ENCODE data around the gene SMYD1. TPM values are rescaled to one million over a fixed set of nuclear protein-coding genes. Genes with fewer than 3 reads are reported as not detected.

Gene SMYD1
- total and polyA plus RNA-seq, 2 donors (not counting 1 experiment from before 2014, with no cell fraction given), result not detected

DNA sequence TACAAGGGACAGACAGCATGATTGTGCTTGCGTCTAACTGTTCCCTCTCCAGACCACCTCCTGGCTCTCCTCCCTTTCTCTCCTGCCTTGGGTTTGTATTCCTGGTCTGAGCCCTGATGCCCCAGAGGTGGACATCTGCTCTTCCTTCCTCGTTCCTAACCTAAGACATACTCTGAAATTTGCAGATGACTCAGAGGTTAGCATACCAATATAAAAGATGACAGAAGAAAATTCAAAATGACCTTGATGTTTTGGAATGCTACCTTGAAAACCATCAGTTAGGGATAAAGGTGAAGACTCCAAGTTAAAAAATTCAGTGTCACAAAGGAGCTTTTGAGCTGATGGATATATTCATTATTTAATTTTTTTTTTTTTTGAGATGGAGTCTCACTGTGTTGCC is 12.9 kb downstream of the SMYD1 start:
- no peak overlapping the region for H3K4me3 ChIP-seq (ENCODE audit: control extremely low read depth in 1 of 5, extremely low read depth in 1 of 5, insufficient read depth in 1 of 5, low read depth in 2 of 5, low read length in 4 of 5)
- Mint-ChIP-seq H3K27ac (no peak overlapping the region), H3K4me3 (no peak overlapping the region), H3K9me3 (ENCODE audit: insufficient read depth) (no peaks in the 10 kb centered on the region), H3K4me1 (no peaks in the 10 kb centered on the region), H3K27me3 (peaks cover 9% of the 10 kb centered on the region)
- H3K9me3 ChIP-seq (ENCODE audit: control extremely low read depth in 1 of 3, control insufficient read depth in 2 of 3, insufficient read depth in 1 of 3, low read length in 2 of 3), result no peaks in the 10 kb centered on the region
- ATAC-seq (ENCODE audit: low read depth) (no peak), DNase-seq (no peak)
- H3K27me3 ChIP-seq (replicated peaks in 1 of 4; ENCODE audit: control extremely low read depth in 1 of 4, control insufficient read depth in 3 of 4, insufficient read depth in 4 of 4, low read length in 3 of 4), result no peaks in the 10 kb centered on the region
- no peaks in the 10 kb centered on the region for H4K20me1 ChIP-seq (ENCODE audit: control insufficient read depth, insufficient read depth, low read length, poor library complexity, severe bottlenecking)
- H3K79me2 ChIP-seq (ENCODE audit: control insufficient read depth, insufficient read depth, low read length), result no peaks in the 10 kb centered on the region
- H3K36me3 ChIP-seq (replicated peaks in 1 of 2; ENCODE audit: control extremely low read depth in 1 of 2, control insufficient read depth in 1 of 2, extremely low read depth in 1 of 2, insufficient read depth in 2 of 2, low read length in 1 of 2), result no peaks in the 10 kb centered on the region
- CTCF ChIA-PET, result no interaction called here
- no peak overlapping the region for H3K9ac ChIP-seq (ENCODE audit: low read length)
- intact Hi-C loops (cut with micrococcal nuclease), result no loop called here
- no peaks in the 10 kb centered on the region for H3K4me1 ChIP-seq (ENCODE audit: control insufficient read depth in 2 of 2, insufficient read depth in 2 of 2, low read length in 2 of 2)
- no peak overlapping the region for H2AFZ ChIP-seq (ENCODE audit: insufficient read depth, low read depth, low read length, poor library complexity, severe bottlenecking)
- TF ChIP-seq CTCF (IDR thresholded peaks at IDR 0.05), result no peak
- no peak for TF ChIP-seq EZH2 (IDR thresholded peaks at IDR 0.05; ENCODE audit: borderline replicate concordance, insufficient read depth, low read depth, low read length, poor library complexity, severe bottlenecking)
- H3K27ac ChIP-seq (ENCODE audit: low read length in 2 of 2), result no peak overlapping the region
- 100% methylated on average over 1 of the region's 2 CpGs for WGBS (ENCODE audit: insufficient coverage)
- POLR2A ChIA-PET, result no interaction called here
- H3K4me2 ChIP-seq (replicated peaks; ENCODE audit: low read depth, low read length, poor library complexity, severe bottlenecking), result no peak overlapping the region

DNA sequence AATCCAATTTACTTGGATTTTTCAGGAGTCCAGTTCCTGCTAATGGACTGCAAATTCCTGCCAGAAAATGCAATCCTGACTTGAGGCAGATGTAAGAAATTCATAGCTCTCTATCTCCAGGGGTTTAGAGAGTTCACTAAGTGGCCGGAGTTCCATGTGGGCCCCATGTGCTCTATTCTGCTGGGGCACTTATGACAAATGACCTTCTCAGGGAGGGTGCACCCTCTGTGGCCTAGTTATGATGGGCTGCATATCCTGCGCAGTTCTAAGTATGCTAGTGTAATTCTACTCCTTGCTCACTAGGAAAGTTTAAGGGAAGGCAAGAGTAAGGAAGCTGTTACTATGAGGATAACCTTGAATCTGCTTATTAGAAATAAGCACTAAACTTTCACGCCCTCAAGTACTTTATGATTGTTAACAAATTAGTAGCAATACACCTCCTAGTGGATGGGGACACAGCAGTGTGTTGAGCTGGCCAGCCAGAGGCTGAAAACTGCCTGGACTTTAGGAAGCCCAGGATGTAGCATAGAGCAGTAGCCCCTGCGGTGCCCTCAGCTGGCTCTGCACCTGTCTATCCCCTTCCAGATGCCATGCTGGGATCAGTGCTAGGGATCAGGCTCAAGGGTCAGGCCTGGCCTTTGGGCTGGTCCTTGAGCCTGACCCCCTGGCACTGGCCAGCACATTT is 14.4 kb downstream of the SMYD1 start:
- no peak overlapping the region for H3K27ac ChIP-seq (ENCODE audit: low read length in 2 of 2)
- no peaks in the 10 kb centered on the region for H3K4me1 ChIP-seq (ENCODE audit: control insufficient read depth in 2 of 2, insufficient read depth in 2 of 2, low read length in 2 of 2)
- ATAC-seq (ENCODE audit: low read depth) (no peak), DNase-seq (no peak)
- ChIA-PET POLR2A (no interaction called here), CTCF (no interaction called here)
- no peak overlapping the region for H3K27ac Mint-ChIP-seq
- H3K27me3 Mint-ChIP-seq, result peaks cover 8% of the 10 kb centered on the region
- TF ChIP-seq EZH2 (IDR thresholded peaks at IDR 0.05; ENCODE audit: borderline replicate concordance, insufficient read depth, low read depth, low read length, poor library complexity, severe bottlenecking) (no peak), CTCF (IDR thresholded peaks at IDR 0.05) (no peak)
- H3K9me3 Mint-ChIP-seq (ENCODE audit: insufficient read depth), result no peaks in the 10 kb centered on the region
- WGBS (ENCODE audit: insufficient coverage), result 100% methylated on average over 2 of the region's 4 CpGs
- H3K9me3 ChIP-seq (ENCODE audit: control extremely low read depth in 1 of 3, control insufficient read depth in 2 of 3, insufficient read depth in 1 of 3, low read length in 2 of 3), result no peaks in the 10 kb centered on the region
- H2AFZ ChIP-seq (ENCODE audit: insufficient read depth, low read depth, low read length, poor library complexity, severe bottlenecking), result no peak overlapping the region
- H3K79me2 ChIP-seq (ENCODE audit: control insufficient read depth, insufficient read depth, low read length), result no peaks in the 10 kb centered on the region
- no peaks in the 10 kb centered on the region for H3K4me1 Mint-ChIP-seq
- H3K4me3 ChIP-seq (ENCODE audit: control extremely low read depth in 1 of 5, extremely low read depth in 1 of 5, insufficient read depth in 1 of 5, low read depth in 2 of 5, low read length in 4 of 5), result no peak overlapping the region
- intact Hi-C loops (cut with micrococcal nuclease), result no loop called here
- H4K20me1 ChIP-seq (ENCODE audit: control insufficient read depth, insufficient read depth, low read length, poor library complexity, severe bottlenecking), result no peaks in the 10 kb centered on the region
- H3K4me3 Mint-ChIP-seq, result no peak overlapping the region
- no peaks in the 10 kb centered on the region for H3K36me3 ChIP-seq (replicated peaks in 1 of 2; ENCODE audit: control extremely low read depth in 1 of 2, control insufficient read depth in 1 of 2, extremely low read depth in 1 of 2, insufficient read depth in 2 of 2, low read length in 1 of 2)
- no peak overlapping the region for H3K9ac ChIP-seq (ENCODE audit: low read length)
- H3K27me3 ChIP-seq (replicated peaks in 1 of 4; ENCODE audit: control extremely low read depth in 1 of 4, control insufficient read depth in 3 of 4, insufficient read depth in 4 of 4, low read length in 3 of 4), result no peaks in the 10 kb centered on the region
- no peak overlapping the region for H3K4me2 ChIP-seq (replicated peaks; ENCODE audit: low read depth, low read length, poor library complexity, severe bottlenecking)

Data from B cell (primary cell).